Hematopoietic multipotent progenitor cell treated with erythropoietin and hydrocortisone succinate and interleukin-3 and kit ligand, for 15 days (in vitro differentiated cells): ENCODE data around the gene PAX7.
"Not testable (repeated sequence)": the region's sequence is repeated elsewhere in the genome, so short reads cannot be mapped to it uniquely, and the experiment has no call there.

Experiments
- DNase-seq: peaks from one replicate; pipeline ENCODE4 v3.0.0-alpha.2; 2015; ENCODE audit warnings: low spot score

The PAX7 gene

DNA sequence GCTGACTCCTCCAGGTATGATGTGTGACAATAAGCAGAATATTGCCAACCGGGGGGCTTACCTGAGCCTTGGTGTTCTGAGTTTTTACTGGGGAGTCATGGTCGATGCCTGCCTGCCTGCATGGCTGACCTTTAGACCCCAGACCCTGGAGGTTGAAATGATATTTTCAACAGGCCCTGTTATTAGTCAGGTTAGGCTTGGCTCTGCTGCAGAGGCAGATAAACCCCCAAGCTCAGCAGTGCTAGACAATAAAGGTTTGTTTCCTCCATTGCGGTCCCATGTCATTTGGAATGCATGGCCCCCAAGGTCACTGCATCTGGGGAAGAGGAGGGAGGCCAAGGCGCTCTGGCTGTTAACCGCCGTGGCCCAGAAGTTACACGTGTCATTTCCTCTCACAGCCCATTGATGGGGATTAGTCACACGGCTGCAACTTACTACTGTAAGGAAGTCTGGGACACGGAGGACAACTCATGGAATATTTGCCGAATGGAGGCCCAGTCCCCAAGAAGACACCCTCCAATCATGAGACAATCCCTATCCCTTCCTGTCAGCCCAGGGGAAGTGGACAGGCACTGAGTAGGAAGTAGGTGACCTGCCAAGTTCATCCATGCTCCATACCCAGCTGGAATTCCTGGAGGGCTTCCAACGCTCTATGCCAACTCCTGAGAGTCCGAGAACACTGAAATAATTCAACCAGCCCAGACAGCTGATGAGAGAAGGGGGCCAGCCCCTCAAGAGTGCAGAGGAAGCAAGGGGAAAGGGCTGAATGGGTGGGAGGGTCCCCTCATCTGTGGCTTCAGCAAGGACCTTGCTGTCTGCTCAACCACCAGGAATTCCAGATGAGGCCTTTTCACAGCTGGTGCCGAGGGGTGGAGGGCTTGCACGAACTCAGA is 131.5 kb downstream of the PAX7 start:
- DNase-seq, result no peak

DNA sequence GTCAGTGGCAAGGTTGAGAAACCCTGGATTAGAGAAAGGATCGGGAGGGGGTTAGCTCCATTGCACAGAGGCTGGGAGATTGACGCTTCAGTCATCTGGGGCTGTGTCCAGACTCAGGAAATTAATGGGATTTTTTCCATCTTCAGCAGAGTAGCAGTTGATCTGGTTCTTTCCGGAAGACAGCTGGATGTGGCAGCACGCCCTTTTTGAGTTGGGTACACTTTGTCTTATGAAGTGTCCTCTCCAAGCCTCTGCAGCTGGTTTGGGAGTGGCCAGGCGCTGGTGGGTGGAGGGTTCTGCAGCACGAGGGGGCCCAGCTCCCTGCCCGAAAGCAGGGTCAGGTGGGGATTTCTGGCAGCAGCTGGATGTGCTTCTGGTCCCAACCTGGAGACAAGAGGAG is 133.7 kb downstream of the PAX7 start:
- no peak for DNase-seq

GRCh38 chr1:18765725-18766124 is 135.1 kb downstream of the PAX7 start:
- DNase-seq, result no peak

GRCh38 chr1:18766328-18766727 is 135.7 kb downstream of the PAX7 start:
- no peak for DNase-seq

DNA sequence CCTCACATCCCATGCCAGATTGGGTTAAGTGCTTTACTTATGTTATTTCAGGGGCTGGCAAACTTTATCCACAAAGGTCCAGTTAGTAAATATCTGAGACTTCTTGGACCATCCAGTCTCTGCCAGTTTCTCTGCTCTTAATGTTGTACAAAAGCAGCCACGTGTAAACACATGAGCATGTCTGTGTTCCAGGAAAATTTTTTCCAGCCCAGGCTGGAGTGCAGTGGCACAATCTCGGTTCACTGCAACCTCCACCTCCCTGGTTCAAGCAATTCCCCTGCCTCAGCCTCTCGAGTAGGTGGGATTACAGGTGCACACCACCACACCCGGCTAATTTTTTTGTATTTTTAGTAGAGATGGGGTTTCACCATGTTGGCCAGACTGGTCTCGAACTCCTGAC is 136.9 kb downstream of the PAX7 start:
- not testable (repeated sequence) for DNase-seq

DNA sequence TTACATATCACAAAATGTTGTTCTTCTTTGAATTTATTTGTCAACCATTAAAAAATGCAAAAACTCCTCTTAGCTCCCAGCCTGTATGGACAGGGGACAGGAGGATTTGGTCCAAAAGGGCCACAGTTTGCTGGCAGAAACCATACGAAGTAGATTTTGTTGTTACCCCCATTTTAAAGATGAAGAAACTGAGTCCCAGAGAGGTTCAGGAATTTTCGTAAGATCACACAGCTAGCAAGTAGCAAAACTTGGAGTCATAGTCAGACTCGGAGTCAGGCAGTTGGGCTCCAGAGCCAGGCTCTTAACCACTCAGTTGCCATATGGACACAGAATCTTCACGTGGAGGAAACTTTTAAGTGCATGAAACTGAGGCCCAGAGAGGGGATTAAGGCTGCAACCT is 137.4 kb downstream of the PAX7 start:
- DNase-seq, result no peak

DNA sequence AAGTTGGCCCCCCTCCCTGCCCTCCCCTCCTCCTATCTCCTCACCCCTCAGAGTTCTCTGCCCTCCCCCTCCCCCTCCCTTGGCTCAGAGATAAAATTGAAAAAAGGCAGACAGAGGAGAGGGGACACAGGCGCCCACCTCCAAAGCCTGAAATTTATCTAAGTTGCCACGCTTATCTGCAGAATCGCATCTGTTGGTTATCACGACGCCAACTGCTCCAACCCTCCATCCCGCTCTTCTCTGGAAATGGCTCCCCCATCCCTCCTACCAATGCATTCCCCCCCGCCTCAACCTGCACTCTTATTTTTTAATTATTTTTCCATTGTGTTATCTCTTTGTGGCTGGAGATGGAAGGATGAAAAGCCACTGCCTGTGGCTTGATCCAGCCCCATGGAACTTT is 138.5 kb downstream of the PAX7 start:
- DNase-seq, result no peak

- no peak for DNase-seq
These were observed 140.2 kb downstream of the PAX7 start for GRCh38 chr1:18770799-18771198.

DNA sequence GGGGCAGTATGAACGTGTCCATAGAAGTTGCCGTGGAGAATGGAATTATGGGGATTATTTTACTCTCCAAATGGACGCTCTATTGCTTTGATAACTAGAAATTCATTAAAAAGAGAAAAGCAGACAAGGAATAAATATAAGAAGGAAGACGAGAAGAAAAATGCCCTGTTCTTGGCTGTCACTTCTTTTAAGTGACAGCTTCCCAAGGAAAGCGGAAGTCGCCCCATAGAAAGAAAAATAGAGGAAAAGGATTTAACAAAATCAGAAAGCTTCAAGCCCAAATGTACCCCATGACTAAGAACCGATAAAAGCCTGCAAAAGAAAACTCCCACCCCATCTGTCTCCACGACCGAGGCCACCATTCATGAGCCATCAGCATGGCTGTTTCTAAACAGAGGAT is 143.1 kb downstream of the PAX7 start:
- no peak for DNase-seq

DNA sequence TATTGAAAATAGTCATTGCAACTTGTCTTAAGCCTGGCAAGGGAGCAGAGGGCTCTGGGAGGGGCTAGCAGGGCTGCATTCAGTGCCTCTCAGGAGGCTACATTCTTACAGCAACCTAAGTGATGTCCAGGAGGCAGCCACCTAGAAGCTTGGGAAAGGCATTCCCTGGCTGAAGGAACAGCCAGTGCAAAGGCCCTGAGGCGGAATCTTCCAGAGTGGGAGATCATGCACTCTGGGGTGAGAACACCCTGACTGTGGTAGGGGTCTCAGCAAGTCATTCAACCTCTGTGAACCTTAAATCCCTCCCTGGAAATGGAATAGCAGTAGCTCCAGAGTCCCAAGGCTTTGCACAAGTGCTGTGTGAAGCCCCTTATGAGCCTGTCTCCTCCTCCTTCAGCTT is 144.7 kb downstream of the PAX7 start:
- DNase-seq, result no peak

DNA sequence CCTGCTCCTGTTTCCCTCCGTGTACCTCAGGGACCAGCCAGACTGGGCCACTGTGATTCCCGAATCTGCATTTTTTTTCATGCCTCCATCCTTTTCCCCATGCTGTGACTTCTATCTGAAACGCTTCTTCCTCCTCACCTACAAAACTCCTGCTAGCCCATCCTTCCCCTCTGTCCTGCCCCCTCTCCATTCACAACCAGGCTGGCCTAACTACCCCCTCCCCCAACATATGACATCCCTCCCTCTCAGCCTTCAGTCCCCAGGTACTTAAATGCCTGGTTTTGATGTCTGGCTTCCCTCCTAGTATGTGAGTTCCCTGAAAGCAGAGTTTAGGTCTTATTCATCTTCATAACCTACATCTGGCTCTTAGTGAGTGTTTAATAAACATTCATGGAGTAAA is 146.1 kb downstream of the PAX7 start:
- no peak for DNase-seq

GRCh38 chr1:18778437-18778836 is 147.8 kb downstream of the PAX7 start:
- DNase-seq, result no peak

- no peak for DNase-seq
These were observed 150.4 kb downstream of the PAX7 start for GRCh38 chr1:18781031-18781430.

GRCh38 chr1:18783705-18784481 is 153.2 kb downstream of the PAX7 start:
- DNase-seq, result no peak

DNA sequence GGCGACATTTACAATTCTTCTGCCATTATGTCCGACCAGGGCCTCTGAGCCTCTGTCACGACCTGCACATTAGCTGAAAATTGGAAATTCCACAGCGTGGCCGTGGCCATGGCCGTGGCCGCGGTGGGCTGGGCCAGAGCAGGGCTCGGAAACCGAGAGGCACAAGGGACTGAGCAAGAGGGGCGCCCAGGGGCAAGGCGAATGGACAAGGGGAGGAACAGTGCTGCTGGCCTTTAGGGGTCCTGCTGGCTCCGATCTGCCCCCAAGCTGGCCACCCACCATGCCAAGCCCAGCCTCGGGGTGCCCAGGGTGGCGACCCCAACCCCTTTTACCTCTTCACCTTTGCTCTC is 153.8 kb downstream of the PAX7 start:
- no peak for DNase-seq

DNA sequence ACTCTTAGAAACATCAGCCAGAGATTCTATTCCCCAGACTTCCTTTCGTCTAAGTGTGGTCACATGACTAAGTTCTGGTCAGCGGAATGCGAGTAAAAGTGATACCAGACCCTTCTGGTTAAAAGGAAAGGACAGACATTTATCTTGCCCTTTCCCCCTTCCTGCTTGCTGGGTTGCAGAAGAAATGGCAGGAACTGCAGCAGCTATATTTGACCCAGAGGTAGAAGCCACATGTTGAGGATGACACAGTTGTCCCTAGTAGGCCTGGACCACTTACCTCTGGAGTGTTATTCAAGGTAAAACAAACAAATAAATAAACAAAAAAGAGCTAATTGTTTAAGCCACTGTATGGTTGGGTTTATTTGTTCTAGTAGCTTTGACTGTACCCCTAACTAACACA is 155.5 kb downstream of the PAX7 start:
- no peak for DNase-seq

DNA sequence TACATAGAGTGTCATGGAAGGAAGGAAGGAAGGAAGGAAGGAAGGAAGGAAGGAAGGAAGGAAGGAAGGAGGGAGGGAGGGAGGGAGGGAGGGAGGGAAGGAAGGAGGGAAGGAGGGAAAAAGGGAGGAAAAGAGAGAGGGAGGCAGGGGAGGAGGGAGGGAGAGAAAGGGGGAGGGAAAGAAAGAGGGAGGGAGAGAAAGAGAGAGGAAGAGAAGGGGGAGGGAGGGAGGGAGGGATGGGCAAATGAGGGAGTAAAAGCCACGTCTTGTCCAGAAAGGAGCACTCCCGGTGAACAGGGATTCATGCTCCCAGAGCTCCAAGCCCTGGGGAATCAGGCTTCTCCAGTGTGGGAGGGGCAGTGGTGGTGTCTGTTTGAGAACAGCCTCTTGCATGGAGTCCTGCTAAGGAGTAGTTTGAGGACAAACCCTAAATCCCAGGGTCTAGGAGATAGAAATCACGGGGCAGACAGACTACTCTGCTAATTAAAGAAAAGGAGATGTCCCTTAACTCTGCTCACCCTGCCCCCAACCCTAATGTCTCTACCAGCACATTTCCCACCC is 157.3 kb downstream of the PAX7 start:
- no peak for DNase-seq

GRCh38 chr1:18789246-18789645 is 158.6 kb downstream of the PAX7 start:
- no peak for DNase-seq

DNA sequence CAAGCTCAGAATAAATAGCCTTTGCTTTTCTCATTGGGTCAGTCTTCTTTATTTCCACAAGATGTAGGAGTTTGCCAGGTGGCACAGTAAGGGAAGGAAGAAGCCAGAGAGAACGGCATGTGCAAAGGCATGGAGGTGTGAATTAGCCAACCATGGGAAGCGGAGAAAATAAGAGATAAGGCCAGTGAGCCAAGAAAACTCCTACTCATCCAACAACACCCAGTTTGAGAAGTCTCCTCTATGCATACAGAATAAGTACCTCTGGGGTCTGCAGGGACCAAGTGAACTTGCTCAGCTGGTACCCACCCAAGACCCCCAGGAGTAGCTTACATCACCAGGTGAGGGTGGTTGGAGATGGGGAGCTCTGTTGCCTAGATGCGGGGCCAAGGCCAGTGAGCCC is 162.1 kb downstream of the PAX7 start:
- no peak for DNase-seq

DNA sequence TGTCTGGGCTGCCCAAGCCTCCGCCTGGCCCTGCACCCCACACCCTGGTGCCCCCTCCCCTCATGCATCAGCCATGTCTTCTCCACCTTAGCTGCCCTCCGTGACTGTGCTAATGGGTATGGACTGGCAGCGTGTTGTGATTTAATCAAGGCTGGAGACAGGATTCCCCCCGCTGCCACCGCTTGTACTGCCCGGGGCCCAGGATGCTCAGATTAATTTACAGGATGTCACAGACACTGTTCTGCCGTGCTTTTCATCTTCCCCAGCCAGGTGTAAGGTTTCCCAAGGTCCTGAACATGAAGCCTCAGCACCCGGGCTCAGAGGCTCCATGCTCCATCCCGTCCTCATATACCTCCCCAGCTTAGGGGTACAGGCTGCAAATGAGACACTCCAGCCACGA is 162.5 kb downstream of the PAX7 start:
- DNase-seq, result no peak

GRCh38 chr1:18794051-18794450 is 163.4 kb downstream of the PAX7 start:
- DNase-seq, result no peak

- DNase-seq, result no peak
These were observed 163.9 kb downstream of the PAX7 start for GRCh38 chr1:18794561-18794960.

DNA sequence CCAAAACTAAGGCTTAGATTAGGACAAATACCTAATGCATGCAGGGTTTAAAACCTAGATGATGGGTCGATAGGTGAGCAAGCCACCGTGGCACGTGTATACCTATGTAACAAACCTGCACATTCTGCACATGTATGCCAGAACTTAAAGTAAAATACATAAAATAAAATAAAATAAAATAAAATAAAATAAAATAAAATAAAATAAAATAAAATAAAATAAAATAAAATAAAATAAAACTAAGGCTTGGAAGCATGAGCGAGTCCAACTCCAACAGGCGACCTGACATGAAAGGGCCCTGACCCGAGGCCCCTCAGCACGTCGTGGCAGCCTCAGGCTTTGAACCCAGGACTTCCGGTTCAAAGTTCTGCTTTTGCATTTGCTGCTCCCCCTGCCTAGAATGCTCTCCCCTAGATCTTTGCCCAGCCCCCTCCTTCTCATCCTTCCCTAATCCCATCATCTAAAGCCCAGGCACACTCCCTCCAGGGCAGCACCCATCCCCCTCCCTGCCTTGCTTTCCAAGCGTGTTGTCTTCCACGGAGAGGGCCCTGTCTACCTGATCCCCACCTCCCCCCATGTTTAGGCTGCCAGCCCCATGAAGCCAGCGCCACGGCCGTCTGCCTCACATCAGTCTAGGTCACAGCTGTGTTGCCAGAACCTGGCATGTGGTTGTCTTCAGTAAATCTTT is 164.5 kb downstream of the PAX7 start:
- DNase-seq, result no peak
